ENCODE measurements around the gene KAT7. TPM values are rescaled to one million over a fixed set of nuclear protein-coding genes. Genes with fewer than 3 reads are reported as not detected.
"Not testable (repeated sequence)": the region's sequence is repeated elsewhere in the genome, so short reads cannot be mapped to it uniquely, and the experiment has no call there.

KAT7 gene
- total RNA-seq: 53.6 TPM

- DNase-seq (ENCODE audit: low read depth in 2 of 3, low spot score in 2 of 3): peak; percentile 93 to 100 (median 99)
Observed at GRCh38 chr17:49788478-49789242, at the start of gene KAT7. Gene KAT7 (plus strand): TSS chr17:49788681. CDS start chr17:49788835, 154 bp downstream.

- DNase-seq (ENCODE audit: low read depth in 2 of 3, low spot score in 2 of 3): peak; percentile 91 to 100 (median 99)
Observed at GRCh38 chr17:49739641-49740271, 48.7 kb upstream of the KAT7 start.

GRCh38 chr17:49741009-49741691 lies 47.3 kb upstream of the KAT7 start:
- DNase-seq (ENCODE audit: low read depth in 2 of 3, low spot score in 2 of 3): no peak

- DNase-seq (ENCODE audit: low read depth in 2 of 3, low spot score in 2 of 3): no peak
Observed at GRCh38 chr17:49741692-49742076, 46.8 kb upstream of the KAT7 start.

GRCh38 chr17:49742166-49742638 lies 46.3 kb upstream of the KAT7 start:
- DNase-seq (ENCODE audit: low read depth in 2 of 3, low spot score in 2 of 3): peak in 1 of 3 donors; percentile 39

GRCh38 chr17:49745175-49746139 lies 43.0 kb upstream of the KAT7 start:
- DNase-seq (ENCODE audit: low read depth in 2 of 3, low spot score in 2 of 3): no peak

GRCh38 chr17:49746791-49747490 lies 41.5 kb upstream of the KAT7 start:
- no peak for DNase-seq (ENCODE audit: low read depth in 2 of 3, low spot score in 2 of 3)

GRCh38 chr17:49747632-49748031 lies 40.8 kb upstream of the KAT7 start:
- no peak for DNase-seq (ENCODE audit: low read depth in 2 of 3, low spot score in 2 of 3)

- DNase-seq (ENCODE audit: low read depth in 2 of 3, low spot score in 2 of 3): no peak
Observed at GRCh38 chr17:49748223-49748622, 40.3 kb upstream of the KAT7 start.

GRCh38 chr17:49748791-49749190 lies 39.7 kb upstream of the KAT7 start:
- peak in 2 of 3 donors; percentile 56 to 71 for DNase-seq (ENCODE audit: low read depth in 2 of 3, low spot score in 2 of 3)

GRCh38 chr17:49749730-49750129 lies 38.8 kb upstream of the KAT7 start:
- DNase-seq (ENCODE audit: low read depth in 2 of 3, low spot score in 2 of 3): no peak

GRCh38 chr17:49752508-49752907 lies 36.0 kb upstream of the KAT7 start:
- DNase-seq (ENCODE audit: low read depth in 2 of 3, low spot score in 2 of 3): no peak

- no peak for DNase-seq (ENCODE audit: low read depth in 2 of 3, low spot score in 2 of 3)
Observed at GRCh38 chr17:49753959-49754391, 34.5 kb upstream of the KAT7 start.

GRCh38 chr17:49755663-49756283 lies 32.7 kb upstream of the KAT7 start:
- DNase-seq (ENCODE audit: low read depth in 2 of 3, low spot score in 2 of 3): no peak

GRCh38 chr17:49756323-49757150 lies 31.9 kb upstream of the KAT7 start:
- no peak for DNase-seq (ENCODE audit: low read depth in 2 of 3, low spot score in 2 of 3)

GRCh38 chr17:49757151-49757777 lies 31.2 kb upstream of the KAT7 start:
- no peak for DNase-seq (ENCODE audit: low read depth in 2 of 3, low spot score in 2 of 3)

GRCh38 chr17:49758464-49759010 lies 29.9 kb upstream of the KAT7 start:
- not testable (repeated sequence) for DNase-seq (ENCODE audit: low read depth in 2 of 3, low spot score in 2 of 3)

- DNase-seq (ENCODE audit: low read depth in 2 of 3, low spot score in 2 of 3): no peak
Observed at GRCh38 chr17:49759203-49759602, 29.3 kb upstream of the KAT7 start.

Measured in hematopoietic multipotent progenitor cell (in vitro differentiated cells).